GM12801 (cell line): ENCODE measurements around the gene MLLT1.

Experiments used
- CTCF ChIP-seq: IDR thresholded peaks from one replicate; pipeline ENCODE4 v1.5.1; 2011; ENCODE audit warnings: control low read depth; ENCODE audit not compliant: insufficient read length; ENCODE audit errors: extremely low read depth

Gene MLLT1

GRCh38 chr19:6261883-6262282 is 17.9 kb downstream of the MLLT1 start:
- no peak for TF ChIP-seq CTCF

- no peak for TF ChIP-seq CTCF
Observed at GRCh38 chr19:6260912-6261650, 18.7 kb downstream of the MLLT1 start.

- no peak for TF ChIP-seq CTCF
Observed at GRCh38 chr19:6260376-6260775, 19.4 kb downstream of the MLLT1 start.

GRCh38 chr19:6259312-6259861 is 20.4 kb downstream of the MLLT1 start:
- no peak for TF ChIP-seq CTCF

GRCh38 chr19:6258812-6259311 is 20.9 kb downstream of the MLLT1 start:
- no peak for TF ChIP-seq CTCF

GRCh38 chr19:6253954-6254733 is 25.6 kb downstream of the MLLT1 start:
- TF ChIP-seq CTCF: no peak

- TF ChIP-seq CTCF: no peak
Observed at GRCh38 chr19:6252066-6252465, 27.7 kb downstream of the MLLT1 start.
